ENCODE results near the gene TNS1. TPM values are rescaled to one million over a fixed set of nuclear protein-coding genes. Genes with fewer than 3 reads are reported as not detected.

TNS1 gene
- total RNA-seq, 1 donor from 2014 or later: 7.9 TPM

- H3K36me3 Mint-ChIP-seq (ENCODE audit: insufficient read depth): no peaks in the 10 kb centered on the region
- H3K4me3 Mint-ChIP-seq (ENCODE audit: low read depth): no peak overlapping the region
- no peak for DNase-seq (ENCODE audit: low spot score, unreplicated experiment)
- no peaks in the 10 kb centered on the region for H3K9me3 Mint-ChIP-seq (ENCODE audit: low read depth)
- no peak for TF ChIP-seq CTCF (IDR thresholded peaks at IDR 0.05; ENCODE audit: unreplicated experiment)
- peaks cover 20% of the 10 kb centered on the region for H3K27me3 Mint-ChIP-seq
- H3K4me1 Mint-ChIP-seq (ENCODE audit: low read depth): peaks cover 16% of the 10 kb centered on the region
- H3K27ac Mint-ChIP-seq: no peak overlapping the region
These were observed 47.6 kb downstream of the TNS1 start for GRCh38 chr2:217954971-217955740.

DNA sequence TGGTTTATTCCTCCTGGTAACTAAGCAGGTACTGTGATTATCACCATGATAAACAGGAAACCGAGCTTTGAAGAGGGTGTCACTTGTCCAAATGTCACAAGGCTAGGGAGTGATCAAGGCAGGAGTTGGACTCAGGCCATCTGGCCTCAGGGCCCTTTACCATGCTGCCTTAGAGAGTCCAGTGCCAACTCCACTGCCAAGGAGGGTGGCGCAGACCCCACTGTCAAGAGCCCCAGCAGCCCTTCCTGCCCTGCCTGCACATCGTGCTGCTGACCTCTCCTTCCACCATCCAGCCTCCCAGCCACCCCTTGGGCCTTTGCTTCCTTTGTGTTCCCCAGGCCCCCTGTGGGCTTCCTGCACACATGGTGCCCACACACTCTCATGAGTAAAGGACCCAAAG, 48.3 kb downstream of the TNS1 start:
- no peaks in the 10 kb centered on the region for H3K36me3 Mint-ChIP-seq (ENCODE audit: insufficient read depth)
- no peak for TF ChIP-seq CTCF (IDR thresholded peaks at IDR 0.05; ENCODE audit: unreplicated experiment)
- H3K27ac Mint-ChIP-seq: no peak overlapping the region
- peaks cover 14% of the 10 kb centered on the region for H3K4me1 Mint-ChIP-seq (ENCODE audit: low read depth)
- no peaks in the 10 kb centered on the region for H3K9me3 Mint-ChIP-seq (ENCODE audit: low read depth)
- H3K27me3 Mint-ChIP-seq: peaks cover 20% of the 10 kb centered on the region
- H3K4me3 Mint-ChIP-seq (ENCODE audit: low read depth): no peak overlapping the region
- DNase-seq (ENCODE audit: low spot score, unreplicated experiment): no peak

GRCh38 chr2:217954051-217954450, 48.7 kb downstream of the TNS1 start:
- TF ChIP-seq CTCF (IDR thresholded peaks at IDR 0.05; ENCODE audit: unreplicated experiment): no peak
- H3K4me1 Mint-ChIP-seq (ENCODE audit: low read depth): peaks cover 14% of the 10 kb centered on the region
- peaks cover 20% of the 10 kb centered on the region for H3K27me3 Mint-ChIP-seq

DNA sequence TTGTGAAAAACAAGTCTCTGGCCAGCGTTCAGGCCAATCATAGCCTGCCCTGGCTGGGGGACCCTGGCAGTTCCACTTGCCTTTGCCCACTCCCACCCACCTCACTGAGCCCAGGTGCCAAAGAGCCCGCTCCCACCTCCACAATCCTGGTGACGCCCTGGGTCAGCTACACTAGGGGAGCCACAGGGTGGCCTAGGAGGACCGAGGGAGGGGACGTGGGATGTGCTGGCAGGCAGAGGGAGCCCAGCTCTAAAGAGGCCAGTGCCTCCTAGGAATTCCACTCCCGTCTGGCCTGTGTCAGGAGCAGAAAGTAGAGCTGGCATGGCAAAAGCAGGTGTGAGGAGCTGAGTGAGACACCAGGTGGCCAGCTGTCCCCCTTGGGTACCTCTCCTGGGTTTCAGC, 49.3 kb downstream of the TNS1 start:
- no peaks in the 10 kb centered on the region for H3K9me3 Mint-ChIP-seq (ENCODE audit: low read depth)
- H3K4me1 Mint-ChIP-seq (ENCODE audit: low read depth): peaks cover 14% of the 10 kb centered on the region
- no peak for TF ChIP-seq CTCF (IDR thresholded peaks at IDR 0.05; ENCODE audit: unreplicated experiment)
- no peak overlapping the region for H3K27ac Mint-ChIP-seq
- no peaks in the 10 kb centered on the region for H3K36me3 Mint-ChIP-seq (ENCODE audit: insufficient read depth)
- H3K27me3 Mint-ChIP-seq: peaks cover 23% of the 10 kb centered on the region
- H3K4me3 Mint-ChIP-seq (ENCODE audit: low read depth): no peak overlapping the region
- DNase-seq (ENCODE audit: low spot score, unreplicated experiment): no peak

More at GRCh38 chr2:217954051-217954450, 48.7 kb downstream of the TNS1 start:
- H3K27ac Mint-ChIP-seq: no peak overlapping the region
- no peaks in the 10 kb centered on the region for H3K9me3 Mint-ChIP-seq (ENCODE audit: low read depth)
- no peaks in the 10 kb centered on the region for H3K36me3 Mint-ChIP-seq (ENCODE audit: insufficient read depth)
- H3K4me3 Mint-ChIP-seq (ENCODE audit: low read depth): no peak overlapping the region
- no peak for DNase-seq (ENCODE audit: low spot score, unreplicated experiment)

GRCh38 chr2:217953011-217953481, 49.7 kb downstream of the TNS1 start:
- Mint-ChIP-seq H3K9me3 (ENCODE audit: low read depth) (no peaks in the 10 kb centered on the region), H3K27ac (no peak overlapping the region), H3K4me3 (ENCODE audit: low read depth) (no peak overlapping the region), H3K36me3 (ENCODE audit: insufficient read depth) (no peaks in the 10 kb centered on the region), H3K27me3 (peaks cover 24% of the 10 kb centered on the region), H3K4me1 (ENCODE audit: low read depth) (peaks cover 14% of the 10 kb centered on the region)
- TF ChIP-seq CTCF (IDR thresholded peaks at IDR 0.05; ENCODE audit: unreplicated experiment): no peak
- no peak for DNase-seq (ENCODE audit: low spot score, unreplicated experiment)
